Tibial artery (tissue), 4 donors: ENCODE results near the gene ACAT2.

Source experiments
- DNase-seq, 2 donors: peaks; one replicate each; pipeline ENCODE4 v3.0.0-alpha.2; 2019
- H3K27ac ChIP-seq, 2 donors: fragments of 200-600 bp; sonication (generic) in 1 of 2; 1 replicate in 1 of 2; 2 replicates in 1 of 2; pipeline ENCODE4 v1.5.1; 2018 to 2019; ENCODE audit warnings: mild to moderate bottlenecking in 1 of 2
- H3K27me3 ChIP-seq, 2 donors: fragments of 200-600 bp; sonication (generic) in 1 of 2; one replicate each; pipeline versions ENCODE4 v1.5.1 to v1.6.0; 2016 to 2019
- H3K36me3 ChIP-seq, 3 donors: fragments of 200-600 bp; sonication (generic) in 2 of 3; one replicate each; pipeline ENCODE4 v1.5.1; 2016 to 2019; ENCODE audit warnings: mild to moderate bottlenecking in 2 of 3
- H3K4me1 ChIP-seq, 4 donors: fragments of 200-600 bp; sonication (generic) in 2 of 4; 1 replicate in 3 of 4; 2 replicates in 1 of 4; pipeline ENCODE4 v1.5.1; 2016 to 2019
- H3K4me3 ChIP-seq, 2 donors: fragments of 200-600 bp; sonication (generic) in 1 of 2; 1 replicate in 1 of 2; 2 replicates in 1 of 2; pipeline ENCODE4 v1.5.1; 2018 to 2019; ENCODE audit warnings: mild to moderate bottlenecking in 2 of 2
- H3K9me3 ChIP-seq, 3 donors: fragments of 200-600 bp; sonication (generic) in 1 of 3; one replicate each; pipeline ENCODE4 v1.5.1; 2016 to 2019
- CTCF ChIP-seq, 2 experiments: fragments of 200-600 bp in 1 of 2; fragments of 450-650 bp in 1 of 2; IDR thresholded peaks; one replicate each; pipeline ENCODE4 v1.5.1; 2017 to 2019; ENCODE audit warnings: antibody characterized with exemption in 2 of 2, mild to moderate bottlenecking in 1 of 2, moderate library complexity in 1 of 2
- intact Hi-C: fragments of 100-400 bp; cut with DNase I; formaldehyde crosslinking; loops from one replicate; pipeline ENCODE4 v1.15.0; 2023; ENCODE audit warnings: low total_unique reads

Gene ACAT2

GRCh38 chr6:159766906-159767305, 5.1 kb downstream of the ACAT2 start:
- peaks cover 0 to 10% (median 8%) of the 10 kb centered on the region in 4 donors for H3K4me1 ChIP-seq
- no peaks in the 10 kb centered on the region for H3K9me3 ChIP-seq
- H3K27ac ChIP-seq, result no peak overlapping the region
- DNase-seq, result no peak
- no peaks in the 10 kb centered on the region for H3K27me3 ChIP-seq
- H3K4me3 ChIP-seq, result no peak overlapping the region
- intact Hi-C loops, result no loop called here
- peaks cover 24 to 58% (median 25%) of the 10 kb centered on the region in 3 donors for H3K36me3 ChIP-seq
- no peak for TF ChIP-seq CTCF (IDR thresholded peaks at IDR 0.05)

- peaks cover 24 to 65% (median 30%) of the 10 kb centered on the region in 3 donors for H3K36me3 ChIP-seq
- no peaks in the 10 kb centered on the region for H3K4me1 ChIP-seq
- no peaks in the 10 kb centered on the region for H3K27me3 ChIP-seq
- no peak overlapping the region for H3K4me3 ChIP-seq
- no peaks in the 10 kb centered on the region for H3K9me3 ChIP-seq
- TF ChIP-seq CTCF (IDR thresholded peaks at IDR 0.05), result no peak
- no peak overlapping the region for H3K27ac ChIP-seq
- intact Hi-C loops, result no loop called here
- no peak for DNase-seq
Measured at GRCh38 chr6:159769470-159769869, 7.6 kb downstream of the ACAT2 start.

GRCh38 chr6:159772196-159772595, 10.4 kb downstream of the ACAT2 start:
- H3K36me3 ChIP-seq, result peaks cover 24 to 83% (median 26%) of the 10 kb centered on the region in 3 donors
- no peak overlapping the region for H3K4me3 ChIP-seq

GRCh38 chr6:159777240-159777904, 15.5 kb downstream of the ACAT2 start:
- Histone ChIP-seq H3K27me3 (no peaks in the 10 kb centered on the region), H3K4me3 (no peak overlapping the region), H3K9me3 (no peaks in the 10 kb centered on the region), H3K36me3 (peaks cover 52 to 90% (median 56%) of the 10 kb centered on the region in 3 donors), H3K4me1 (peaks cover 0 to 4% (median 0%) of the 10 kb centered on the region in 4 donors), H3K27ac (no peak overlapping the region)
- no peak for DNase-seq
- no peak for TF ChIP-seq CTCF (IDR thresholded peaks at IDR 0.05)
- intact Hi-C loops, result no loop called here

More at GRCh38 chr6:159772196-159772595, 10.4 kb downstream of the ACAT2 start:
- Histone ChIP-seq H3K4me1 (no peaks in the 10 kb centered on the region), H3K27ac (no peak overlapping the region), H3K27me3 (no peaks in the 10 kb centered on the region), H3K9me3 (no peaks in the 10 kb centered on the region)
- DNase-seq, result no peak
- intact Hi-C loops, result no loop called here
- no peak for TF ChIP-seq CTCF (IDR thresholded peaks at IDR 0.05)

- H3K27ac ChIP-seq, result no peak overlapping the region
- DNase-seq, result no peak
- peaks cover 0 to 6% (median 2%) of the 10 kb centered on the region in 4 donors for H3K4me1 ChIP-seq
- TF ChIP-seq CTCF (IDR thresholded peaks at IDR 0.05), result no peak
- no peaks in the 10 kb centered on the region for H3K27me3 ChIP-seq
- peaks cover 58 to 90% (median 63%) of the 10 kb centered on the region in 3 donors for H3K36me3 ChIP-seq
- intact Hi-C loops, result no loop called here
- H3K9me3 ChIP-seq, result no peaks in the 10 kb centered on the region
- H3K4me3 ChIP-seq, result no peak overlapping the region
Measured at GRCh38 chr6:159778131-159778530, 16.3 kb downstream of the ACAT2 start.
